MCF 10A (cell line): Measurements from ENCODE around the gene CAPN15. TPM values are rescaled to one million over a fixed set of nuclear protein-coding genes. Genes with fewer than 3 reads are reported as not detected.

Source experiments
- BruUV-seq: library from RNA; stranded (reverse); fragments of 400-500 nt; replicated peaks from 2 replicates; lab custom pipeline; 2021; lab: Mats Ljungman, UMichigan
- CTCF ChIA-PET: fragments of 300-600 bp; sonication (Branson Sonifier 250); formaldehyde crosslinking; extraction: SDS; loops from one replicate; lab custom pipeline; 2021; ENCODE audit warnings: antibody characterized with exemption, inconsistent platforms; lab: Yijun Ruan, JAX
- POLR2A ChIA-PET: fragments of 300-600, 350-650 bp; sonication (Branson Sonifier 250); formaldehyde crosslinking; extraction: SDS; loops from one replicate; lab custom pipeline; 2020; ENCODE audit warnings: antibody characterized with exemption, inconsistent platforms; lab: Yijun Ruan, JAX
- DNase-seq: peaks from one replicate; pipeline ENCODE4 v3.0.0-alpha.2; 2018; ENCODE audit not compliant: unreplicated experiment
- H3K27ac Mint-ChIP-seq: one replicate; pipeline ENCODE4 v1.8.0; 2022; ENCODE audit warnings: mild to moderate bottlenecking, low read depth, mixed read lengths; ENCODE audit not compliant: unreplicated experiment
- H3K27me3 Mint-ChIP-seq: one replicate; pipeline ENCODE4 v1.8.0; 2022; ENCODE audit warnings: mixed read lengths; ENCODE audit not compliant: insufficient read depth, unreplicated experiment
- H3K36me3 Mint-ChIP-seq: one replicate; pipeline ENCODE4 v1.8.0; 2022; ENCODE audit warnings: mild to moderate bottlenecking, moderate library complexity, mixed read lengths; ENCODE audit not compliant: insufficient read depth, unreplicated experiment
- H3K4me1 Mint-ChIP-seq: one replicate; pipeline ENCODE4 v1.8.0; 2022; ENCODE audit warnings: mixed read lengths; ENCODE audit not compliant: insufficient read depth, unreplicated experiment
- H3K4me3 Mint-ChIP-seq: one replicate; pipeline ENCODE4 v1.8.0; 2022; ENCODE audit warnings: mild to moderate bottlenecking, moderate library complexity, mixed read lengths; ENCODE audit not compliant: unreplicated experiment
- H3K9me3 Mint-ChIP-seq: one replicate; pipeline ENCODE4 v1.8.0; 2022; ENCODE audit warnings: mixed read lengths; ENCODE audit not compliant: unreplicated experiment
- CTCF ChIP-seq: fragments of 200-600 bp; IDR thresholded peaks from one replicate; pipeline ENCODE4 v1.8.0; 2022; ENCODE audit warnings: antibody characterized with exemption, mild to moderate bottlenecking; ENCODE audit not compliant: unreplicated experiment
- intact Hi-C: fragments of 100-400 bp; cut with micrococcal nuclease; formaldehyde crosslinking; loops from 2 replicates; pipeline ENCODE4 v1.14.1; 2022
- total RNA-seq: library from RNA; stranded (reverse); gene quantifications from 2 replicates; pipeline ENCODE4 v1.2.3, GENCODE V29; 2022

Gene CAPN15
- total RNA-seq, 1 experiment from 2014 or later, result 81.1 TPM

- TF ChIP-seq CTCF, result no peak
- H3K4me1 Mint-ChIP-seq, result no peaks in the 10 kb centered on the region
- ChIA-PET CTCF (interaction anchor here (0.9 to 1.0 kb wide), 2 partner anchors 11 to 33 kb away, joined by 3 read pairs; no protein-coding TSS in a partner anchor), POLR2A (interaction anchor here (1.4 kb wide), 1 partner anchor 10 kb away, joined by 5 read pairs; the partner anchor contains the start of gene CAPN15)
- no peak overlapping the region for H3K27ac Mint-ChIP-seq
- no TSS peak for BruUV-seq
- no peaks in the 10 kb centered on the region for H3K9me3 Mint-ChIP-seq
- H3K4me3 Mint-ChIP-seq, result no peak overlapping the region
- intact Hi-C loops, result no loop called here
- peaks cover 36% of the 10 kb centered on the region for H3K36me3 Mint-ChIP-seq
- H3K27me3 Mint-ChIP-seq, result no peaks in the 10 kb centered on the region
- no peak for DNase-seq
Observed at GRCh38 chr16:537415-538335, 10.2 kb downstream of the CAPN15 start.

GRCh38 chr16:539901-540530 lies 12.5 kb downstream of the CAPN15 start:
- no TSS peak for BruUV-seq
- Mint-ChIP-seq H3K9me3 (no peaks in the 10 kb centered on the region), H3K36me3 (peaks cover 31% of the 10 kb centered on the region), H3K27me3 (no peaks in the 10 kb centered on the region), H3K4me1 (no peaks in the 10 kb centered on the region), H3K27ac (no peak overlapping the region), H3K4me3 (no peak overlapping the region)
- intact Hi-C loops, result no loop called here
- ChIA-PET POLR2A (interaction anchor here (1.2 kb wide), 1 partner anchor 13 kb away, joined by 4 read pairs; the partner anchor contains the start of gene CAPN15), CTCF (interaction anchor here (0.9 kb wide), 1 partner anchor 13 kb away, joined by 3 read pairs; the partner anchor contains the start of gene CAPN15)
- no peak for TF ChIP-seq CTCF
- DNase-seq, result no peak

GRCh38 chr16:540645-541340 lies 13.3 kb downstream of the CAPN15 start:
- Mint-ChIP-seq H3K4me1 (no peaks in the 10 kb centered on the region), H3K4me3 (no peak overlapping the region), H3K27me3 (no peaks in the 10 kb centered on the region), H3K9me3 (no peaks in the 10 kb centered on the region), H3K36me3 (peaks cover 26% of the 10 kb centered on the region), H3K27ac (no peak overlapping the region)
- BruUV-seq, result no TSS peak
- DNase-seq, result no peak
- intact Hi-C loops, result no loop called here
- ChIA-PET POLR2A (interaction anchor here (0.9 kb wide), 1 partner anchor 13 kb away, joined by 5 read pairs; the partner anchor contains the start of gene CAPN15), CTCF (interaction anchor here (0.5 kb wide), 1 partner anchor 154 kb away, joined by 3 read pairs; no protein-coding TSS in a partner anchor)
- TF ChIP-seq CTCF, result no peak
